KMS-11 (cell line): ENCODE results near the gene PRKCD.

ENCODE experiments used
- H2AFZ ChIP-seq: fragments of 200-600 bp; sonication (generic); 2 replicates; pipeline ENCODE4 v1.6.1; 2016; ENCODE audit warnings: antibody characterized with exemption, mixed run types, low read depth
- H3K27ac ChIP-seq: fragments of 200-600 bp; sonication (generic); 2 replicates; pipeline ENCODE4 v1.6.1; 2016; ENCODE audit warnings: mild to moderate bottlenecking, mixed run types
- H3K27me3 ChIP-seq: fragments of 200-600 bp; sonication (generic); 2 replicates; pipeline ENCODE4 v1.6.1; 2017; ENCODE audit warnings: mild to moderate bottlenecking, low read depth, mixed run types, moderate library complexity; ENCODE audit not compliant: insufficient read depth
- H3K36me3 ChIP-seq: fragments of 200-600 bp; sonication (generic); 2 replicates; pipeline ENCODE4 v1.6.1; 2017; ENCODE audit warnings: mild to moderate bottlenecking, mixed run types; ENCODE audit not compliant: insufficient read depth
- H3K4me1 ChIP-seq: fragments of 200-600 bp; sonication (generic); 2 replicates; pipeline ENCODE4 v1.6.1; 2016; ENCODE audit warnings: mild to moderate bottlenecking, low read depth, mixed run types; ENCODE audit not compliant: poor library complexity, severe bottlenecking
- H3K4me2 ChIP-seq: fragments of 200-600 bp; sonication (generic); 2 replicates; pipeline ENCODE4 v1.7.0; 2016; ENCODE audit warnings: mild to moderate bottlenecking, mixed run types
- H3K4me3 ChIP-seq: fragments of 200-600 bp; sonication (generic); IDR thresholded peaks from 2 replicates; pipeline ENCODE4 v1.6.1; 2017; ENCODE audit warnings: low read depth, low read length, mixed read lengths; ENCODE audit not compliant: insufficient read depth
- H3K79me2 ChIP-seq: fragments of 200-600 bp; sonication (generic); 2 replicates; pipeline ENCODE4 v1.6.1; 2016; ENCODE audit warnings: low read depth, mixed run types; ENCODE audit not compliant: insufficient read depth
- H3K9ac ChIP-seq: fragments of 200-600 bp; sonication (generic); 2 replicates; pipeline ENCODE4 v1.6.1; 2016; ENCODE audit warnings: mild to moderate bottlenecking, mixed run types
- H4K20me1 ChIP-seq: fragments of 200-600 bp; sonication (generic); 2 replicates; pipeline ENCODE4 v1.6.1; 2016; ENCODE audit warnings: mild to moderate bottlenecking, mixed run types; ENCODE audit not compliant: insufficient read depth
- CTCF ChIP-seq: fragments of 200-600 bp; sonication (generic); conservative IDR thresholded peaks from 2 replicates; pipeline ENCODE4 v1.6.1; 2017; ENCODE audit warnings: low read depth, mild to moderate bottlenecking, antibody characterized with exemption, low read length, moderate library complexity, mixed read lengths

PRKCD gene

GRCh38 chr3:53114412-53115074 is 46.5 kb upstream of the PRKCD start:
- no peaks in the 10 kb centered on the region for H3K79me2 ChIP-seq
- no peak overlapping the region for H3K9ac ChIP-seq
- H2AFZ ChIP-seq, result no peak overlapping the region
- no peak for TF ChIP-seq CTCF
- peaks cover 18% of the 10 kb centered on the region for H3K4me1 ChIP-seq
- no peak overlapping the region for H3K4me2 ChIP-seq
- H3K27me3 ChIP-seq, result no peaks in the 10 kb centered on the region
- no peaks in the 10 kb centered on the region for H4K20me1 ChIP-seq
- H3K36me3 ChIP-seq, result no peaks in the 10 kb centered on the region
- no peak overlapping the region for H3K4me3 ChIP-seq
- H3K27ac ChIP-seq, result no peak overlapping the region

GRCh38 chr3:53116956-53117355 is 44.1 kb upstream of the PRKCD start:
- H4K20me1 ChIP-seq, result no peaks in the 10 kb centered on the region
- H2AFZ ChIP-seq, result no peak overlapping the region
- H3K4me1 ChIP-seq, result peaks cover 8% of the 10 kb centered on the region
- no peak overlapping the region for H3K4me3 ChIP-seq
- H3K9ac ChIP-seq, result no peak overlapping the region
- H3K4me2 ChIP-seq, result no peak overlapping the region
- H3K79me2 ChIP-seq, result no peaks in the 10 kb centered on the region
- no peaks in the 10 kb centered on the region for H3K27me3 ChIP-seq
- H3K27ac ChIP-seq, result no peak overlapping the region
- no peak for TF ChIP-seq CTCF
- H3K36me3 ChIP-seq, result no peaks in the 10 kb centered on the region

- Histone ChIP-seq H2AFZ (no peak overlapping the region), H4K20me1 (no peaks in the 10 kb centered on the region), H3K36me3 (no peaks in the 10 kb centered on the region), H3K27me3 (no peaks in the 10 kb centered on the region), H3K4me2 (no peak overlapping the region), H3K4me1 (no peaks in the 10 kb centered on the region), H3K9ac (no peak overlapping the region), H3K79me2 (no peaks in the 10 kb centered on the region), H3K27ac (no peak overlapping the region), H3K4me3 (no peak overlapping the region)
- TF ChIP-seq CTCF, result no peak
Measured at GRCh38 chr3:53120336-53120735, 40.7 kb upstream of the PRKCD start.

GRCh38 chr3:53122255-53122932 is 38.6 kb upstream of the PRKCD start:
- no peak overlapping the region for H2AFZ ChIP-seq
- H3K9ac ChIP-seq, result no peak overlapping the region
- H4K20me1 ChIP-seq, result no peaks in the 10 kb centered on the region
- H3K4me1 ChIP-seq, result no peaks in the 10 kb centered on the region
- H3K4me3 ChIP-seq, result no peak overlapping the region
- H3K27ac ChIP-seq, result no peak overlapping the region
- no peaks in the 10 kb centered on the region for H3K79me2 ChIP-seq
- no peak for TF ChIP-seq CTCF
- no peak overlapping the region for H3K4me2 ChIP-seq
- no peaks in the 10 kb centered on the region for H3K36me3 ChIP-seq
- H3K27me3 ChIP-seq, result no peaks in the 10 kb centered on the region
